Stomach (tissue), 4 donors: ENCODE results near the gene EPG5.

Experiments used
- CTCF ChIP-seq, 7 experiments: fragments of 450-650 bp in 4 of 7; fragments of 200-600 bp in 3 of 7; sonication (generic) in 3 of 7; IDR thresholded peaks; one replicate each; pipeline ENCODE4 v1.5.1; 2016 to 2019; ENCODE audit warnings: antibody characterized with exemption in 7 of 7, control low read depth in 2 of 7, mild to moderate bottlenecking in 1 of 7
- EP300 ChIP-seq: sonication (generic); formaldehyde crosslinking; IDR thresholded peaks from one replicate; pipeline ENCODE4 v1.6.1; 2017; ENCODE audit warnings: antibody characterized with exemption

GRCh38 chr18:46007165-46007564, 40.0 kb upstream of the EPG5 start:
- TF ChIP-seq CTCF (IDR thresholded peaks at IDR 0.05) (no peak), EP300 (no peak)
